ENCODE data around the gene GABRG3.

The GABRG3 gene

DNA sequence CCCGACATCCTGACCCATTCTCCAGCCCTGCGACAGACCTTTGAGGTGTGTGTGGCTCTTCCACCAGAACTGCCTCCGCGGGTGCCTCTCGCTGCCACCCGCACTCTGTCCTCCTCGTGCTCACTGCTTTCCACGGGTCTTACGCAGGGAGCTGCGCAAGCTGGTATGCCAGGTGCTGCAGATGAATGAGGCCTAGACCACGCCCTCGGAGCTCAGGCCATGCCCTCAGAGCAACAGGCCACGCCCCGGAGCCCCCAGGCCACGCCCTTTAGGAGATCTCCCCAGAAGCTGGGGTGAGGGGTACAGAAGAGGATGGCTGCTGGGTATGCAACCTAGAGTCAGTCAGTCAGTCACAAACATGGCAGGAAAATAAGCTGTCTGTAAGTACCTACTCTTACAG, 300.3 kb downstream of the GABRG3 start:
- no peak for DNase-seq (ENCODE audit: low read depth in 1 of 2, low spot score in 1 of 2)
- no peak for TF ChIP-seq GABPA (IDR thresholded peaks at IDR 0.05; ENCODE audit: low read depth)
- TF ChIP-seq SPI1 (IDR thresholded peaks at IDR 0.05; ENCODE audit: borderline replicate concordance, low read depth), result no peak
- no peak for TF ChIP-seq CTCF (IDR thresholded peaks at IDR 0.05; ENCODE audit: insufficient read depth, low read length)
- TF ChIP-seq, protein P1, sequence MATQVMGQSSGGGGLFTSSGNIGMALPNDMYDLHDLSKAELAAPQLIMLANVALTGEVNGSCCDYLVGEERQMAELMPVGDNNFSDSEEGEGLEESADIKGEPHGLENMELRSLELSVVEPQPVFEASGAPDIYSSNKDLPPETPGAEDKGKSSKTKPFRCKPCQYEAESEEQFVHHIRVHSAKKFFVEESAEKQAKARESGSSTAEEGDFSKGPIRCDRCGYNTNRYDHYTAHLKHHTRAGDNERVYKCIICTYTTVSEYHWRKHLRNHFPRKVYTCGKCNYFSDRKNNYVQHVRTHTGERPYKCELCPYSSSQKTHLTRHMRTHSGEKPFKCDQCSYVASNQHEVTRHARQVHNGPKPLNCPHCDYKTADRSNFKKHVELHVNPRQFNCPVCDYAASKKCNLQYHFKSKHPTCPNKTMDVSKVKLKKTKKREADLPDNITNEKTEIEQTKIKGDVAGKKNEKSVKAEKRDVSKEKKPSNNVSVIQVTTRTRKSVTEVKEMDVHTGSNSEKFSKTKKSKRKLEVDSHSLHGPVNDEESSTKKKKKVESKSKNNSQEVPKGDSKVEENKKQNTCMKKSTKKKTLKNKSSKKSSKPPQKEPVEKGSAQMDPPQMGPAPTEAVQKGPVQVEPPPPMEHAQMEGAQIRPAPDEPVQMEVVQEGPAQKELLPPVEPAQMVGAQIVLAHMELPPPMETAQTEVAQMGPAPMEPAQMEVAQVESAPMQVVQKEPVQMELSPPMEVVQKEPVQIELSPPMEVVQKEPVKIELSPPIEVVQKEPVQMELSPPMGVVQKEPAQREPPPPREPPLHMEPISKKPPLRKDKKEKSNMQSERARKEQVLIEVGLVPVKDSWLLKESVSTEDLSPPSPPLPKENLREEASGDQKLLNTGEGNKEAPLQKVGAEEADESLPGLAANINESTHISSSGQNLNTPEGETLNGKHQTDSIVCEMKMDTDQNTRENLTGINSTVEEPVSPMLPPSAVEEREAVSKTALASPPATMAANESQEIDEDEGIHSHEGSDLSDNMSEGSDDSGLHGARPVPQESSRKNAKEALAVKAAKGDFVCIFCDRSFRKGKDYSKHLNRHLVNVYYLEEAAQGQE (IDR thresholded peaks at IDR 0.05; ENCODE audit: insufficient replicate concordance, low read depth), result no peak
- no peak for TF ChIP-seq POLR2AphosphoS5 (IDR thresholded peaks at IDR 0.05; ENCODE audit: low read depth)
- Histone ChIP-seq H3K27me3 (ENCODE audit: insufficient read depth, poor library complexity, severe bottlenecking) (no peaks in the 10 kb centered on the region), H3K27ac (replicated peaks) (no peak overlapping the region), H3K4me3 (replicated peaks; ENCODE audit: insufficient read depth, low read length) (no peak overlapping the region)

GRCh38 chr15:27272427-27272826, 301.4 kb downstream of the GABRG3 start:
- H3K4me3 ChIP-seq (replicated peaks; ENCODE audit: insufficient read depth, low read length), result no peak overlapping the region
- H3K27ac ChIP-seq (replicated peaks), result no peak overlapping the region
- DNase-seq (ENCODE audit: low read depth in 1 of 2, low spot score in 1 of 2), result no peak
- TF ChIP-seq, protein P1 (IDR thresholded peaks at IDR 0.05; ENCODE audit: insufficient replicate concordance, low read depth), result no peak
- TF ChIP-seq POLR2AphosphoS5 (IDR thresholded peaks at IDR 0.05; ENCODE audit: low read depth), result no peak
- no peak for TF ChIP-seq SPI1 (IDR thresholded peaks at IDR 0.05; ENCODE audit: borderline replicate concordance, low read depth)
- TF ChIP-seq GABPA (IDR thresholded peaks at IDR 0.05; ENCODE audit: low read depth), result no peak
- no peak for TF ChIP-seq CTCF (IDR thresholded peaks at IDR 0.05; ENCODE audit: insufficient read depth, low read length)
- H3K27me3 ChIP-seq (ENCODE audit: insufficient read depth, poor library complexity, severe bottlenecking), result no peaks in the 10 kb centered on the region

- TF ChIP-seq CTCF (IDR thresholded peaks at IDR 0.05; ENCODE audit: insufficient read depth, low read length), result no peak
- Histone ChIP-seq H3K27me3 (ENCODE audit: insufficient read depth, poor library complexity, severe bottlenecking) (no peaks in the 10 kb centered on the region), H3K27ac (replicated peaks) (no peak overlapping the region), H3K4me3 (replicated peaks; ENCODE audit: insufficient read depth, low read length) (no peak overlapping the region)
- no peak for DNase-seq (ENCODE audit: low read depth in 1 of 2, low spot score in 1 of 2)
Observed at GRCh38 chr15:27273506-27273905, 302.5 kb downstream of the GABRG3 start.

DNA sequence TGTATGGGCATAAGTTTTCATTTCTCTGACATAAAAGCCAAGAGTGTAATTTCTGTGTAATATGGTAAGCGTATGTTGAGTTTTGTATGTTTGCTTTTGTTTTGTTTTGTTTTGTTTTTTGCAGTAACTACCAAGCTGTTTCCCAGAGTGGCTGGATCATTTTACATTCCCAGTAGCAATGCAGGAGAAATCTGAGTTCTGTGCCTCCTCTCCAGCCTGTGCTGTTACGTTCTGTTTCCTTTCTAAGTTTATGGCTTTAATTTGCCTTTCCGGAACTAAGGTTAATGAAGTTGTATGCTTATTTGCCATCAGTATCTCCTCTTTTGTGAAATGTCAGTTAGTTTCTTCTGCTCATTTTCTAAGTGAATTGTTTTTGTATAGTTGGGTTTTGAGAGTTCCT, 307.8 kb downstream of the GABRG3 start:
- H3K27ac ChIP-seq (replicated peaks), result no peak overlapping the region
- no peak for DNase-seq (ENCODE audit: low read depth in 1 of 2, low spot score in 1 of 2)
- H3K4me3 ChIP-seq (replicated peaks; ENCODE audit: insufficient read depth, low read length), result no peak overlapping the region
- TF ChIP-seq CTCF (IDR thresholded peaks at IDR 0.05; ENCODE audit: insufficient read depth, low read length) (no peak), SPI1 (IDR thresholded peaks at IDR 0.05; ENCODE audit: borderline replicate concordance, low read depth) (no peak), GABPA (IDR thresholded peaks at IDR 0.05; ENCODE audit: low read depth) (no peak), POLR2AphosphoS5 (IDR thresholded peaks at IDR 0.05; ENCODE audit: low read depth) (no peak)
- TF ChIP-seq, protein P1 (IDR thresholded peaks at IDR 0.05; ENCODE audit: insufficient replicate concordance, low read depth), result no peak
- H3K27me3 ChIP-seq (ENCODE audit: insufficient read depth, poor library complexity, severe bottlenecking), result no peaks in the 10 kb centered on the region

Data from HL-60 (cell line).